B cell (primary cell): ENCODE data around the gene SCNN1G.

ENCODE experiments used
- EZH2 ChIP-seq: IDR thresholded peaks from 2 replicates; pipeline ENCODE4 v1.6.1; 2012; ENCODE audit warnings: borderline replicate concordance, low read depth, mild to moderate bottlenecking, moderate library complexity, low read length; ENCODE audit not compliant: insufficient read depth, poor library complexity, severe bottlenecking
- TF ChIP-seq, protein P1 (sequence below): fragments of 200-600 bp; IDR thresholded peaks from one replicate; pipeline ENCODE4 v1.8.0; 2022; ENCODE audit warnings: antibody characterized with exemption, mild to moderate bottlenecking

DNA sequence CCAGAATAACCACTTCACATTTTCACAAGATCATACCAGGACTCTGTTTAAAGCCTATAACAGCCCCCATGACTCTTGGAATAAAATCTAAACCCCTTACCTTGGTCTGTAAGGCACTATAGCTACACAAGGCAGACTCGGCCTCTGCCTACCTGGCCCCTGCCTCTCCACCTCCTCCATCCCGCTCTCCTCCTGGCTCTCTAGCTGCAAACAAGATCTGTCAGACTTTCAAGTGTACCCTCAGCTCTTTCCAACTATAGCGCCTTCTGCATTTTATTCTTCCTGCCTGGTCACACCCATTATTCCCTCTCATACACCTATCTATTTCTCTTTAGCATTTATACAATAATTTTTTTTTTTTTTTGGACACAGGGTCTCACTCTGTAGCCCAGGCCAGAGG lies 41.5 kb upstream of the SCNN1G start:
- TF ChIP-seq, protein P1, sequence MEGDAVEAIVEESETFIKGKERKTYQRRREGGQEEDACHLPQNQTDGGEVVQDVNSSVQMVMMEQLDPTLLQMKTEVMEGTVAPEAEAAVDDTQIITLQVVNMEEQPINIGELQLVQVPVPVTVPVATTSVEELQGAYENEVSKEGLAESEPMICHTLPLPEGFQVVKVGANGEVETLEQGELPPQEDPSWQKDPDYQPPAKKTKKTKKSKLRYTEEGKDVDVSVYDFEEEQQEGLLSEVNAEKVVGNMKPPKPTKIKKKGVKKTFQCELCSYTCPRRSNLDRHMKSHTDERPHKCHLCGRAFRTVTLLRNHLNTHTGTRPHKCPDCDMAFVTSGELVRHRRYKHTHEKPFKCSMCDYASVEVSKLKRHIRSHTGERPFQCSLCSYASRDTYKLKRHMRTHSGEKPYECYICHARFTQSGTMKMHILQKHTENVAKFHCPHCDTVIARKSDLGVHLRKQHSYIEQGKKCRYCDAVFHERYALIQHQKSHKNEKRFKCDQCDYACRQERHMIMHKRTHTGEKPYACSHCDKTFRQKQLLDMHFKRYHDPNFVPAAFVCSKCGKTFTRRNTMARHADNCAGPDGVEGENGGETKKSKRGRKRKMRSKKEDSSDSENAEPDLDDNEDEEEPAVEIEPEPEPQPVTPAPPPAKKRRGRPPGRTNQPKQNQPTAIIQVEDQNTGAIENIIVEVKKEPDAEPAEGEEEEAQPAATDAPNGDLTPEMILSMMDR: no peak
- no peak for TF ChIP-seq EZH2
